Upper lobe of right lung (tissue), 1 donor: Measurements from ENCODE around the gene ILRUN. TPM values are rescaled to one million over a fixed set of nuclear protein-coding genes. Genes with fewer than 3 reads are reported as not detected.
"Not testable (repeated sequence)": the region's sequence is repeated elsewhere in the genome, so short reads cannot be mapped to it uniquely, and the experiment has no call there.

Experiments used
- ATAC-seq: fragments of 200-7000 bp; cut with Tn5 transposase; one replicate; pipeline ENCODE4 v1.9.1; 2020; ENCODE audit warnings: mild to moderate bottlenecking, moderate library complexity
- DNase-seq: peaks from one replicate; pipeline ENCODE4 v3.0.0-alpha.2; 2020
- H3K27ac ChIP-seq: fragments of 200-600 bp; one replicate; pipeline ENCODE4 v1.8.0; 2022
- H3K27me3 ChIP-seq: fragments of 200-600 bp; one replicate; pipeline ENCODE4 v1.8.0; 2022; ENCODE audit warnings: mild to moderate bottlenecking
- H3K36me3 ChIP-seq: fragments of 200-600 bp; one replicate; pipeline ENCODE4 v1.8.0; 2022
- H3K4me1 ChIP-seq: fragments of 200-600 bp; one replicate; pipeline ENCODE4 v1.8.0; 2022
- H3K4me3 ChIP-seq: fragments of 200-600 bp; one replicate; pipeline ENCODE4 v1.8.0; 2022; ENCODE audit warnings: mild to moderate bottlenecking
- H3K9me3 ChIP-seq: fragments of 200-600 bp; one replicate; pipeline ENCODE4 v1.8.0; 2022
- CTCF ChIP-seq: fragments of 200-600 bp; IDR thresholded peaks from one replicate; pipeline ENCODE4 v1.8.0; 2022; ENCODE audit warnings: antibody characterized with exemption
- intact Hi-C: fragments of 100-400 bp; cut with DNase I; formaldehyde crosslinking; loops from one replicate; pipeline ENCODE4 v1.11.0; 2022
- total RNA-seq: library from RNA; stranded (reverse); fragmentation: NEBNext Ultra II Directional; extraction: Animal tissue kit (Norgen Biotek cat#: 25700); gene quantifications from one replicate; pipeline ENCODE4 v1.2.1, GENCODE V29; 2021
- donor health status: DM: no; HTN: yes; CAD: no; lungs with severe emphysema.

The ILRUN gene
- total RNA-seq, 1 donor from 2014 or later = 101 TPM

GRCh38 chr6:34722451-34722850 is 25.9 kb upstream of the ILRUN start:
- intact Hi-C loops = no loop called here
- Histone ChIP-seq H3K4me3 (no peak overlapping the region), H3K27me3 (no peaks in the 10 kb centered on the region), H3K27ac (no peak overlapping the region), H3K36me3 (no peaks in the 10 kb centered on the region), H3K9me3 (no peaks in the 10 kb centered on the region), H3K4me1 (peaks cover 5% of the 10 kb centered on the region)
- no peak for TF ChIP-seq CTCF
- DNase-seq (no peak), ATAC-seq (peak; percentile 38)

GRCh38 chr6:34720160-34720559 is 23.6 kb upstream of the ILRUN start:
- H3K27me3 ChIP-seq, H3K36me3 ChIP-seq, DNase-seq, intact Hi-C loops, ATAC-seq, H3K9me3 ChIP-seq, H3K4me1 ChIP-seq, H3K4me3 ChIP-seq, H3K27ac ChIP-seq: not testable (repeated sequence)

GRCh38 chr6:34719646-34720045 is 23.1 kb upstream of the ILRUN start:
- H3K36me3 ChIP-seq, DNase-seq, ATAC-seq, H3K9me3 ChIP-seq, H3K4me1 ChIP-seq, H3K27me3 ChIP-seq, intact Hi-C loops, H3K4me3 ChIP-seq: not testable (repeated sequence)
- peak overlapping the region; percentile 47 for H3K27ac ChIP-seq

GRCh38 chr6:34718976-34719375 is 22.4 kb upstream of the ILRUN start:
- Histone ChIP-seq H3K4me1 (peaks cover 5% of the 10 kb centered on the region), H3K27me3 (no peaks in the 10 kb centered on the region), H3K4me3 (no peak overlapping the region), H3K9me3 (no peaks in the 10 kb centered on the region), H3K36me3 (no peaks in the 10 kb centered on the region), H3K27ac (peak overlapping the region; percentile 47)
- no peak for ATAC-seq
- no peak for DNase-seq
- intact Hi-C loops = no loop called here
- TF ChIP-seq CTCF = no peak

- Histone ChIP-seq H3K36me3 (no peaks in the 10 kb centered on the region), H3K27me3 (no peaks in the 10 kb centered on the region), H3K9me3 (no peaks in the 10 kb centered on the region), H3K27ac (no peak overlapping the region), H3K4me3 (no peak overlapping the region), H3K4me1 (peaks cover 5% of the 10 kb centered on the region)
- ATAC-seq (no peak), DNase-seq (no peak)
- TF ChIP-seq CTCF = no peak
- intact Hi-C loops = no loop called here
Observed at GRCh38 chr6:34717466-34717865, 20.9 kb upstream of the ILRUN start.

- ATAC-seq (no peak), DNase-seq (no peak)
- Histone ChIP-seq H3K4me3 (no peak overlapping the region), H3K36me3 (no peaks in the 10 kb centered on the region), H3K27me3 (no peaks in the 10 kb centered on the region), H3K9me3 (no peaks in the 10 kb centered on the region), H3K4me1 (peaks cover 7% of the 10 kb centered on the region), H3K27ac (no peak overlapping the region)
- intact Hi-C loops = no loop called here
- no peak for TF ChIP-seq CTCF
Observed at GRCh38 chr6:34714663-34715062, 18.1 kb upstream of the ILRUN start.

- H3K27ac ChIP-seq, DNase-seq, intact Hi-C loops, H3K27me3 ChIP-seq, H3K36me3 ChIP-seq, ATAC-seq, H3K9me3 ChIP-seq, H3K4me3 ChIP-seq, H3K4me1 ChIP-seq: not testable (repeated sequence)
Observed at GRCh38 chr6:34712881-34713280, 16.3 kb upstream of the ILRUN start.
